Measurements from ENCODE around the gene TUBB8.
A peak's percentile ranks its signal among the peaks of the same experiment; 100 is the strongest.
"Not testable (repeated sequence)": the region's sequence is repeated elsewhere in the genome, so short reads cannot be mapped to it uniquely, and the experiment has no call there.

The TUBB8 gene

GRCh38 chr10:86031-86430 is 36.9 kb upstream of the TUBB8 start:
- Histone ChIP-seq H3K9ac (ENCODE audit: low read length) (no peak overlapping the region), H3K36me3 (ENCODE audit: control insufficient read depth, insufficient read depth, low read length, severe bottlenecking) (no peaks in the 10 kb centered on the region), H3K27me3 (replicated peaks; ENCODE audit: control insufficient read depth, insufficient read depth, low read length) (peaks cover 30% of the 10 kb centered on the region), H3K4me1 (ENCODE audit: control insufficient read depth, insufficient read depth, low read length) (no peaks in the 10 kb centered on the region), H3K9me3 (ENCODE audit: control insufficient read depth, low read length) (no peaks in the 10 kb centered on the region), H3K4me3 (ENCODE audit: low read length) (no peak overlapping the region)
- no peak for DNase-seq (ENCODE audit: low read depth)

GRCh38 chr10:85044-85443 is 35.9 kb upstream of the TUBB8 start:
- Histone ChIP-seq H3K36me3 (ENCODE audit: control insufficient read depth, insufficient read depth, low read length, severe bottlenecking) (no peaks in the 10 kb centered on the region), H3K27me3 (replicated peaks; ENCODE audit: control insufficient read depth, insufficient read depth, low read length) (peaks cover 36% of the 10 kb centered on the region), H3K4me1 (ENCODE audit: control insufficient read depth, insufficient read depth, low read length) (no peaks in the 10 kb centered on the region), H3K4me3 (ENCODE audit: low read length) (no peak overlapping the region), H3K9me3 (ENCODE audit: control insufficient read depth, low read length) (no peaks in the 10 kb centered on the region), H3K9ac (ENCODE audit: low read length) (no peak overlapping the region)
- DNase-seq (ENCODE audit: low read depth) = no peak

GRCh38 chr10:83930-84530 is 34.9 kb upstream of the TUBB8 start:
- H3K9ac ChIP-seq (ENCODE audit: low read length) = no peak overlapping the region
- H3K27me3 ChIP-seq (replicated peaks; ENCODE audit: control insufficient read depth, insufficient read depth, low read length) = peaks cover 44% of the 10 kb centered on the region
- DNase-seq (ENCODE audit: low read depth) = no peak
- no peak overlapping the region for H3K4me3 ChIP-seq (ENCODE audit: low read length)
- H3K4me1 ChIP-seq (ENCODE audit: control insufficient read depth, insufficient read depth, low read length) = no peaks in the 10 kb centered on the region
- no peaks in the 10 kb centered on the region for H3K9me3 ChIP-seq (ENCODE audit: control insufficient read depth, low read length)
- no peaks in the 10 kb centered on the region for H3K36me3 ChIP-seq (ENCODE audit: control insufficient read depth, insufficient read depth, low read length, severe bottlenecking)

- H3K9me3 ChIP-seq (ENCODE audit: control insufficient read depth, low read length) = no peaks in the 10 kb centered on the region
- peaks cover 36% of the 10 kb centered on the region for H3K27me3 ChIP-seq (replicated peaks; ENCODE audit: control insufficient read depth, insufficient read depth, low read length)
- no peak for DNase-seq (ENCODE audit: low read depth)
- no peak overlapping the region for H3K4me3 ChIP-seq (ENCODE audit: low read length)
- H3K36me3 ChIP-seq (ENCODE audit: control insufficient read depth, insufficient read depth, low read length, severe bottlenecking) = no peaks in the 10 kb centered on the region
- no peaks in the 10 kb centered on the region for H3K4me1 ChIP-seq (ENCODE audit: control insufficient read depth, insufficient read depth, low read length)
- H3K9ac ChIP-seq (ENCODE audit: low read length) = no peak overlapping the region
These were observed 31.5 kb upstream of the TUBB8 start for GRCh38 chr10:80477-81105.

DNA sequence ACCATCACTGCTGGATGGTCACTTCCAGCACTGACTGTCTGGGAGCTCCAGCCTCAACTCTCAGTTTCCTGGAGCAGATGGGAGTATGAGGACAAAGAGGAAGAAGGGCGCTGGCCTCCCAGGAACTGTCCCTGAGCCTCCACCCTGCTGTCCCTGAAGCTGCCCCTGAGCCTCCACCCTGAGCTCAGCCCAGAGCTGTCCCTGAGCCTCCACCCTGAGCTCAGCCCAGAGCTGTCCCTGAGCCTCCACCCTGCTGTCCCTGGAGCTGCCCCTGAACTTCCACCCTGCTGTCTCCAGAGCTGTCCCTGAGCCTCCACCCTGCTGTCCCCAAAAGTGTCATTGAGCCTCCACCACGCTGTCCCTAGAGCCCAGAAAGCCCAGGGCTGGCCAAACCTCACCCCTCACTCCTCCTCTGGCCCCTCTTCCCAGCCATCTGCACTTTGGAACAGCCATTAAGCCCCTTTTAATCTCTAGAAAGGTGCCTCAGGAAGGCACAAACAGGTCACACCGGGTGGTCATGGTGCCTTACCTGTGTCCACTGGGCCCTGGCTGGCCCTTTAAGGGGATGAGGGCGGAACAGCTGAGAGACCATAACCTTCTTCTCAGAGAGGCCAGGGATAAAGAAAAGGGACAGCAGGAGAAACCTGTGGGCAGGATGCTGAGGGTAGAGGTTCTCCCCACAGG is 30.6 kb upstream of the TUBB8 start:
- H3K27me3 ChIP-seq (replicated peaks; ENCODE audit: control insufficient read depth, insufficient read depth, low read length) = peaks cover 29% of the 10 kb centered on the region
- no peaks in the 10 kb centered on the region for H3K9me3 ChIP-seq (ENCODE audit: control insufficient read depth, low read length)
- H3K36me3 ChIP-seq (ENCODE audit: control insufficient read depth, insufficient read depth, low read length, severe bottlenecking) = no peaks in the 10 kb centered on the region
- H3K4me3 ChIP-seq (ENCODE audit: low read length) = no peak overlapping the region
- H3K4me1 ChIP-seq (ENCODE audit: control insufficient read depth, insufficient read depth, low read length) = no peaks in the 10 kb centered on the region
- no peak overlapping the region for H3K9ac ChIP-seq (ENCODE audit: low read length)
- DNase-seq (ENCODE audit: low read depth) = no peak

DNA sequence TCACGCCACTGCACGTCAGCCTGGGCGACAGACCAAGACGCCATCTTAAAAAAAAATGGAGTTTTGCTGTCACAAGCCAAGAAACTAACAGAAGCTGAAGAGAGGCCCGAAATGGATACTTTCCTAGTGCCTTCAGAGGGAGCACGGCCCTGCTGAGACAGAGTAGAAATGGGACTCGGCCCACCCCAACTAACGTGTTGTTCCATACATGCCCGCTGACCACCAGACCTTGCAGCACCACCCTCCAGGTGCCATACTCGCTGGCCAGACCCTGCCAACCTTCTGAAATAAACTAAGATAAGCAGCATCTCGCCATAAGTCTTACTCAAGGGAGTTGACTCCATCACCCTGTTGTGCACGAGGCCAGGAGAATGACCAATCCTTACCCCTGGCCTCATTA is 29.5 kb upstream of the TUBB8 start:
- Histone ChIP-seq H3K36me3 (ENCODE audit: control insufficient read depth, insufficient read depth, low read length, severe bottlenecking) (no peaks in the 10 kb centered on the region), H3K9me3 (ENCODE audit: control insufficient read depth, low read length) (no peaks in the 10 kb centered on the region), H3K9ac (ENCODE audit: low read length) (no peak overlapping the region), H3K4me3 (ENCODE audit: low read length) (no peak overlapping the region), H3K4me1 (ENCODE audit: control insufficient read depth, insufficient read depth, low read length) (no peaks in the 10 kb centered on the region), H3K27me3 (replicated peaks; ENCODE audit: control insufficient read depth, insufficient read depth, low read length) (peaks cover 21% of the 10 kb centered on the region)
- no peak for DNase-seq (ENCODE audit: low read depth)

DNA sequence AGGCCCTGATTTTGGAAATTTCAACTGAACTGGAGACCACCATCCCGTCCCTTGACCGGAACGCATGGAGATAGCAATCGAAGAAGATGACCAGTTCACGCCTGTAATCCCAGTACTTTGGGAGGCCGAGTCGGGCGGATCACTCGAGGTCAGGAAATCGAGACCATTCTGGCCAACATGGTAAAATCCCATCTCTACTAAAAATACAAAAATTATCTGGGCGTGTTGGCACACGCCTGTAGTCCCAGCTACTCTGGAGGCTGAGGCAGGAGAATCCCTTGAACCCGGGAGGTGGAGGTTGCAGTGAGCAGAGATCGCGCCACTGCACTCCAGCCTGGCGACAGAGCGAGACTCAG is 25.1 kb upstream of the TUBB8 start:
- peak overlapping the region; percentile 75 for H3K4me3 ChIP-seq (ENCODE audit: low read length)
- not testable (repeated sequence) for H3K27me3 ChIP-seq (replicated peaks; ENCODE audit: control insufficient read depth, insufficient read depth, low read length)

DNA sequence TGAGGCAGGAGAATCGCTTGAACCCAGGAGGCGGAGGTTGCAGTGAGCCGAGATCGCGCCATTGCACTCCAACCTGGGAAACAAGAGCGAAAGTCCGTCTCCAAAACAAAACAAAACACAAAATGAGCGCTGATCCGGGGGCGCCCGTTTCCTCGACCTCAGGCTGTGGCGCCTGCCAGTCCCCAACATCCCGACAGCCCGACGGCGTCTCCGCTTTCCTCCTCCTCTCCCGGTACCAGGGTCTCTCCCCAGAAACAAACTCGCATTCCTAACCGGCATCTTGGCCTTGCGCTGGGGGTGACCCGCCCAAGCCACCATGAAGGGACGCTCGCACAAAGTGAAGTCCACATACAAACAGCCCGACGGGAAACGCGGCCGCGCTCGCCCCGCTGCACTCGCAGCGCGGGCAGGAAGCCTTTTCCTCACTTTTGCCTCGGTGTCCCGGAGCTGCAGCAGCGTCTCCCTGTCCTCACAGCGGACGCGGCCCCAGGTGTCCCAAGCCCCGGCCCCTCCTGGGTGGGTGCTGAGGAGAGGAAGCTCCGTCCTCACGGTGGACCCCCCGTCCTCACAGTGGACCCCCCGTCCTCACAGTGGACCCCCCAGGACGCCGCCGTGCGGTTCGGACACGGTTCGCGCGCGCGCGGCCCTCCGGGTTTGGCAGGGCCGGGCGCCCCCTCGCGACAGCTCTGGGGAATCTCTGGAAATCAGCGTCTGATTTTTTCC is 24.6 kb upstream of the TUBB8 start:
- not testable (repeated sequence) for H3K27me3 ChIP-seq (replicated peaks; ENCODE audit: control insufficient read depth, insufficient read depth, low read length); H3K9me3 ChIP-seq (ENCODE audit: control insufficient read depth, low read length); H3K4me1 ChIP-seq (ENCODE audit: control insufficient read depth, insufficient read depth, low read length); H3K36me3 ChIP-seq (ENCODE audit: control insufficient read depth, insufficient read depth, low read length, severe bottlenecking); H3K9ac ChIP-seq (ENCODE audit: low read length)
- peak overlapping the region; percentile 75 for H3K4me3 ChIP-seq (ENCODE audit: low read length)
- DNase-seq (ENCODE audit: low read depth) = peak; percentile 80

More for the DNA sequence above, 25.1 kb upstream of the TUBB8 start:
- not testable (repeated sequence) for H3K36me3 ChIP-seq (ENCODE audit: control insufficient read depth, insufficient read depth, low read length, severe bottlenecking); H3K9me3 ChIP-seq (ENCODE audit: control insufficient read depth, low read length); DNase-seq (ENCODE audit: low read depth); H3K9ac ChIP-seq (ENCODE audit: low read length); H3K4me1 ChIP-seq (ENCODE audit: control insufficient read depth, insufficient read depth, low read length)

- H3K4me1 ChIP-seq (ENCODE audit: control insufficient read depth, insufficient read depth, low read length); DNase-seq (ENCODE audit: low read depth); H3K36me3 ChIP-seq (ENCODE audit: control insufficient read depth, insufficient read depth, low read length, severe bottlenecking); H3K9ac ChIP-seq (ENCODE audit: low read length); H3K9me3 ChIP-seq (ENCODE audit: control insufficient read depth, low read length); H3K27me3 ChIP-seq (replicated peaks; ENCODE audit: control insufficient read depth, insufficient read depth, low read length); H3K4me3 ChIP-seq (ENCODE audit: low read length): not testable (repeated sequence)
These were observed 19.1 kb upstream of the TUBB8 start for GRCh38 chr10:68156-68555.

- not testable (repeated sequence) for H3K9ac ChIP-seq (ENCODE audit: low read length); H3K4me3 ChIP-seq (ENCODE audit: low read length); H3K9me3 ChIP-seq (ENCODE audit: control insufficient read depth, low read length); H3K36me3 ChIP-seq (ENCODE audit: control insufficient read depth, insufficient read depth, low read length, severe bottlenecking); DNase-seq (ENCODE audit: low read depth); H3K27me3 ChIP-seq (replicated peaks; ENCODE audit: control insufficient read depth, insufficient read depth, low read length); H3K4me1 ChIP-seq (ENCODE audit: control insufficient read depth, insufficient read depth, low read length)
These were observed 830 bp upstream of the TUBB8 start for GRCh38 chr10:49926-50325.

DNA sequence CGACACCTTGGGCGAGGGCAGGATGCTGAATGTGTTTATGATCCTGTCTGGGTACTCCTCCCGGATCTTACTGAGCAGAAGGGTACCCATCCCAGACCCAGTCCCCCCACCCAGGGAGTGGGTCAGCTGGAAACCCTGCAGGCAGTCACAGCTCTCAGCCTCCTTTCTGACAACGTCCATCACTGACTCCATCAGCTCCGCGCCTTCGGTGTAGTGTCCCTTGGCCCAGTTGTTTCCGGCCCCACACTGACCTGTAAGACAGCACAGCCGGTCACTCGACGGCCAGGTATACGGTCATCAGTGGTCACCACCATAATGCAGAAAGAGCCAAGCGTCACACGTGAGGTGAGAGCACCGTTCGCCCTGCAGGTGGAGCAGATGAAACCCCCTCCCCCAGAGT is 1.2 kb downstream of the TUBB8 start:
- H3K9ac ChIP-seq (ENCODE audit: low read length); H3K27me3 ChIP-seq (replicated peaks; ENCODE audit: control insufficient read depth, insufficient read depth, low read length); H3K9me3 ChIP-seq (ENCODE audit: control insufficient read depth, low read length); H3K36me3 ChIP-seq (ENCODE audit: control insufficient read depth, insufficient read depth, low read length, severe bottlenecking); H3K4me3 ChIP-seq (ENCODE audit: low read length); DNase-seq (ENCODE audit: low read depth); H3K4me1 ChIP-seq (ENCODE audit: control insufficient read depth, insufficient read depth, low read length): not testable (repeated sequence)

Measured in adipocyte (in vitro differentiated cells).